Naive thymus-derived CD8-positive, alpha-beta T cell (primary cell): Measurements from ENCODE around the gene DDX51. TPM values are rescaled to one million over a fixed set of nuclear protein-coding genes. Genes with fewer than 3 reads are reported as not detected.

Source experiments
- ATAC-seq, 2 donors: fragments of 150-1000 bp; cut with Tn5 transposase in 1 of 2; sonication (Bioruptor Pico), chemical (Tn5 transposase) in 1 of 2; 1 replicate in 1 of 2; 2 replicates in 1 of 2; pipeline ENCODE4 v1.10.0; 2021; ENCODE audit warnings: mild to moderate bottlenecking in 2 of 2, moderate library complexity in 2 of 2
- POLR2A ChIA-PET: fragments of 350-600 bp; sonication (Branson Sonifier 250); formaldehyde crosslinking; loops from one replicate; lab custom pipeline; 2021; ENCODE audit warnings: antibody characterized with exemption; lab: Charles Lee
- DNase-seq, 10 donors: peaks; one replicate each; pipeline versions ENCODE4 v3.0.0 to v3.0.0-alpha.2; 2020 to 2022
- H3K27ac Mint-ChIP-seq, 10 donors: one replicate each; pipeline ENCODE4 v1.8.0; 2020 to 2022; ENCODE audit warnings: mild to moderate bottlenecking in 10 of 10, mixed read lengths in 10 of 10, moderate library complexity in 4 of 10, inconsistent platforms in 1 of 10
- H3K27me3 Mint-ChIP-seq, 5 donors: one replicate each; pipeline ENCODE4 v1.8.0; 2021 to 2022; ENCODE audit warnings: mixed read lengths in 5 of 5
- H3K36me3 Mint-ChIP-seq, 3 donors: one replicate each; pipeline ENCODE4 v1.8.0; 2020 to 2022; ENCODE audit warnings: mixed read lengths in 3 of 3, mild to moderate bottlenecking in 2 of 3, inconsistent platforms in 1 of 3
- H3K4me1 Mint-ChIP-seq, 4 donors: one replicate each; pipeline ENCODE4 v1.8.0; 2021 to 2022; ENCODE audit warnings: mixed read lengths in 4 of 4
- H3K4me3 Mint-ChIP-seq, 10 donors: one replicate each; pipeline ENCODE4 v1.8.0; 2020 to 2022; ENCODE audit warnings: mild to moderate bottlenecking in 10 of 10, mixed read lengths in 10 of 10, moderate library complexity in 6 of 10, inconsistent platforms in 1 of 10
- H3K9me3 Mint-ChIP-seq, 9 donors: one replicate each; pipeline ENCODE4 v1.8.0; 2020 to 2022; ENCODE audit warnings: mixed read lengths in 9 of 9, mild to moderate bottlenecking in 3 of 9, inconsistent platforms in 1 of 9, moderate library complexity in 1 of 9
- polyA plus RNA-seq, 3 donors: library from polyadenylated mRNA; unstranded; fragments of 300-500 nt; fragmentation: Illumina TruSeq; gene quantifications; one replicate each; pipeline ENCODE4 v1.2.3, GENCODE V29; 2021
- total RNA-seq, 8 experiments: library from RNA in 2 of 8; stranded (reverse) in 2 of 8; gene quantifications; one replicate each; pipeline ENCODE4 v1.2.3 and lab custom pipeline; 2021 to 2026

Gene DDX51
- total and polyA plus RNA-seq, 5 experiments from 2014 or later: 7.4 to 57.9 (median 20.9) TPM

GRCh38 chr12:132156573-132157325, 12.6 kb upstream of the DDX51 start:
- H3K27me3 Mint-ChIP-seq: no peaks in the 10 kb centered on the region
- no peak overlapping the region for H3K4me3 Mint-ChIP-seq
- POLR2A ChIA-PET: no interaction called here
- no peak for ATAC-seq
- DNase-seq: peak in 1 of 10 donors; percentile 16
- peaks cover 0 to 7% (median 0%) of the 10 kb centered on the region in 4 donors for H3K4me1 Mint-ChIP-seq
- no peaks in the 10 kb centered on the region for H3K9me3 Mint-ChIP-seq
- no peaks in the 10 kb centered on the region for H3K36me3 Mint-ChIP-seq
- H3K27ac Mint-ChIP-seq: no peak overlapping the region

GRCh38 chr12:132155771-132156572, 11.9 kb upstream of the DDX51 start:
- no peaks in the 10 kb centered on the region for H3K9me3 Mint-ChIP-seq
- DNase-seq: peak in 1 of 10 donors; percentile 27
- H3K36me3 Mint-ChIP-seq: no peaks in the 10 kb centered on the region
- no peak overlapping the region for H3K4me3 Mint-ChIP-seq
- no peaks in the 10 kb centered on the region for H3K27me3 Mint-ChIP-seq
- POLR2A ChIA-PET: interaction anchor here (1.4 kb wide), 1 partner anchor 19 kb away, joined by 3 read pairs; no protein-coding TSS in a partner anchor
- H3K27ac Mint-ChIP-seq: no peak overlapping the region
- ATAC-seq: no peak
- peaks cover 0 to 7% (median 0%) of the 10 kb centered on the region in 4 donors for H3K4me1 Mint-ChIP-seq

- Mint-ChIP-seq H3K27me3 (no peaks in the 10 kb centered on the region), H3K36me3 (no peaks in the 10 kb centered on the region), H3K9me3 (no peaks in the 10 kb centered on the region), H3K4me3 (no peak overlapping the region), H3K4me1 (peaks cover 0 to 6% (median 0%) of the 10 kb centered on the region in 4 donors), H3K27ac (peak overlapping the region in 1 of 10 donors; percentile 77)
- ATAC-seq (peak in 1 of 2 donors; percentile 7), DNase-seq (peak in 3 of 10 donors; percentile 3 to 59 (median 16))
- POLR2A ChIA-PET: interaction anchor here (1.4 to 2.8 kb wide), 2 partner anchors 20 to 34 kb away, joined by 3 to 12 read pairs; no protein-coding TSS in a partner anchor
Measured at GRCh38 chr12:132154941-132155770, 11.0 kb upstream of the DDX51 start.

GRCh38 chr12:132154341-132154761, 10.2 kb upstream of the DDX51 start:
- peak overlapping the region in 4 of 10 donors; percentile 16 to 83 (median 73) for H3K27ac Mint-ChIP-seq

GRCh38 chr12:132153501-132154340, 9.6 kb upstream of the DDX51 start:
- Mint-ChIP-seq H3K27ac (peak overlapping the region in 4 of 10 donors; percentile 11 to 69 (median 41)), H3K9me3 (no peaks in the 10 kb centered on the region), H3K4me1 (peaks cover 0 to 5% (median 0%) of the 10 kb centered on the region in 4 donors), H3K4me3 (peak overlapping the region in 8 of 10 donors; percentile 16 to 65 (median 52)), H3K27me3 (no peaks in the 10 kb centered on the region), H3K36me3 (peaks cover 0 to under 1% (median 0%) of the 10 kb centered on the region in 3 donors)
- POLR2A ChIA-PET: interaction anchor here (0.5 to 2.8 kb wide), 4 partner anchors 25 to 133 kb away, joined by 3 to 12 read pairs (median 5); no protein-coding TSS in a partner anchor
- peak; percentile 94 to 96 for ATAC-seq
- peak; percentile 61 to 86 (median 74) for DNase-seq

More at GRCh38 chr12:132154341-132154761, 10.2 kb upstream of the DDX51 start:
- Mint-ChIP-seq H3K27me3 (no peaks in the 10 kb centered on the region), H3K4me1 (peaks cover 0 to 5% (median 0%) of the 10 kb centered on the region in 4 donors), H3K36me3 (no peaks in the 10 kb centered on the region), H3K9me3 (no peaks in the 10 kb centered on the region), H3K4me3 (peak overlapping the region in 6 of 10 donors; percentile 16 to 65 (median 52))
- ATAC-seq: peak; percentile 7 to 21
- POLR2A ChIA-PET: interaction anchor here (0.5 to 2.8 kb wide), 5 partner anchors 21 to 132 kb away, joined by 3 to 12 read pairs (median 4); no protein-coding TSS in a partner anchor
- DNase-seq: peak in 2 of 10 donors; percentile 5 to 61

DNA sequence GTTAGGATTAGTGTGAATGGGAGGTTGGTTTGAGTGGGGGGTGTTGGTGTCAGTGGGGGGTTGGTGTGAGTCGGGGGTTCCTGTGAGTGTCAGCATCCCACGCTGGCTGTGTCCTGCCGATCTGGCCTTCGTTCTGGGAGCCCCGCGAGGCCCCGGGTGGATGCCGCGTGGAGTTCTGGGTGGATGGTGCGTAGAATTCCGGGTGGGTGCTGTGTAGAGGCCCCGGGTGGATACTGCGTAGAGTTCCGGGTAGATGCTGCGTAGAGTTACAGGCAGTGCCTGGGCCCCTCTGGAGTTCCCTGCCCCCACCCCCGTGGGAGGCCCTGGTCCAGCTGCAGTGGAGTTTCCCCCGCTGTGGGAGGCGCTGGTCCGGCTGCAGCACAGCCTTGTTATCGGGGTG, 8.8 kb upstream of the DDX51 start:
- Mint-ChIP-seq H3K36me3 (peaks cover 0 to 5% (median 0%) of the 10 kb centered on the region in 3 donors), H3K4me1 (peaks cover 0 to 5% (median 0%) of the 10 kb centered on the region in 4 donors), H3K9me3 (no peaks in the 10 kb centered on the region), H3K4me3 (no peak overlapping the region), H3K27ac (no peak overlapping the region), H3K27me3 (no peaks in the 10 kb centered on the region)
- DNase-seq: peak in 3 of 10 donors; percentile 1 to 50 (median 15)
- ATAC-seq: no peak
- POLR2A ChIA-PET: interaction anchor here (2.8 kb wide), 1 partner anchor 36 kb away, joined by 12 read pairs; no protein-coding TSS in a partner anchor

DNA sequence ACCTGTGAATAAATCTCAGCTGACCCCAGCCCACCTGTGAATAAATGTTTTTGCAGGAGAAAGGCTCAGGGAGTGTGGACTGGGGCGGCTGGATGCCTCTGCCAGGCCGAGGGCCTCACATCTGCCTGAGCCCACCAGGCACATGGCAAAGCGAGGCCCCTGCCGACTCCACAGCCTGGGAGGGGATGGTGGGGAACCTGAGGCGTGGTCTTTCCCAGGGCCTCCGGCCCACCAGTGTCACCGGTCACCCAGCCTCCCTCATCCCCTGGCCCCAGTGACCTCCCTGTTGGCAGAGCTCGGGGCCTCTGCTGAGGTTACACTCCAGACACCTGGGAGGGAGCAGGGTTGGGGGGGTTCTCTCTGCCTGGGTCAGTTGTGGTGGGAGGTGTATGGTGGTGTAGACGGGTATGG, 8.3 kb upstream of the DDX51 start:
- Mint-ChIP-seq H3K27me3 (no peaks in the 10 kb centered on the region), H3K4me3 (no peak overlapping the region), H3K27ac (no peak overlapping the region), H3K36me3 (peaks cover 0 to 5% (median 0%) of the 10 kb centered on the region in 3 donors), H3K9me3 (no peaks in the 10 kb centered on the region), H3K4me1 (peaks cover 0 to 5% (median 0%) of the 10 kb centered on the region in 4 donors)
- POLR2A ChIA-PET: no interaction called here
- ATAC-seq (no peak), DNase-seq (peak in 2 of 10 donors; percentile 1 to 53)

- no peak overlapping the region for H3K4me3 Mint-ChIP-seq
- POLR2A ChIA-PET: interaction anchor here (1.4 kb wide), 1 partner anchor 27 kb away, joined by 3 read pairs; no protein-coding TSS in a partner anchor
- no peaks in the 10 kb centered on the region for H3K27me3 Mint-ChIP-seq
- peaks cover 0 to 6% (median 0%) of the 10 kb centered on the region in 4 donors for H3K4me1 Mint-ChIP-seq
- peaks cover 0 to 5% (median 0%) of the 10 kb centered on the region in 3 donors for H3K36me3 Mint-ChIP-seq
- no peak overlapping the region for H3K27ac Mint-ChIP-seq
- H3K9me3 Mint-ChIP-seq: no peaks in the 10 kb centered on the region
- DNase-seq: peak in 2 of 10 donors; percentile 0 to 57
- no peak for ATAC-seq
Measured at GRCh38 chr12:132151766-132152410, 7.8 kb upstream of the DDX51 start.

- DNase-seq: peak in 2 of 10 donors; percentile 0 to 58
- Mint-ChIP-seq H3K27me3 (no peaks in the 10 kb centered on the region), H3K36me3 (peaks cover 0 to 5% (median 0%) of the 10 kb centered on the region in 3 donors), H3K27ac (no peak overlapping the region), H3K4me3 (no peak overlapping the region), H3K4me1 (peaks cover 3 to 12% (median 4%) of the 10 kb centered on the region in 4 donors), H3K9me3 (no peaks in the 10 kb centered on the region)
- ATAC-seq: no peak
- POLR2A ChIA-PET: interaction anchor here (1.4 kb wide), 1 partner anchor 28 kb away, joined by 3 read pairs; no protein-coding TSS in a partner anchor
Measured at GRCh38 chr12:132151145-132151765, 7.1 kb upstream of the DDX51 start.

- peak in 3 of 10 donors; percentile 0 to 19 (median 16) for DNase-seq
- Mint-ChIP-seq H3K9me3 (no peaks in the 10 kb centered on the region), H3K27me3 (no peaks in the 10 kb centered on the region), H3K4me1 (peaks cover 6 to 17% (median 9%) of the 10 kb centered on the region in 4 donors), H3K36me3 (peaks cover 0 to 5% (median 0%) of the 10 kb centered on the region in 3 donors), H3K27ac (no peak overlapping the region), H3K4me3 (no peak overlapping the region)
- POLR2A ChIA-PET: interaction anchor here (0.6 to 1.4 kb wide), 2 partner anchors 8 to 28 kb away, joined by 3 read pairs; no protein-coding TSS in a partner anchor
- ATAC-seq: no peak
Measured at GRCh38 chr12:132150780-132151144, 6.6 kb upstream of the DDX51 start.
